PFSK-1 (cell line): Measurements from ENCODE around the gene FBLN5.

Source experiments
- REST ChIP-seq, 2 experiments: IDR thresholded peaks; 2 replicates each; pipeline versions ENCODE4 v1.6.1 to v1.8.0; 2011 to 2012; ENCODE audit warnings: low read depth in 2 of 2, low read length in 2 of 2, control low read depth in 1 of 2, inconsistent platforms in 1 of 2, mild to moderate bottlenecking in 1 of 2, moderate library complexity in 1 of 2; ENCODE audit not compliant: insufficient read depth in 1 of 2
- TAF1 ChIP-seq: IDR thresholded peaks from 2 replicates; pipeline ENCODE4 v1.6.1; 2012; ENCODE audit warnings: low read length, control low read depth, borderline replicate concordance; ENCODE audit not compliant: insufficient read depth

GRCh38 chr14:91926131-91926890, 21.2 kb downstream of the FBLN5 start:
- no peak for TF ChIP-seq REST (IDR thresholded peaks at IDR 0.05; ENCODE audit: insufficient read depth in 1 of 2, low read depth in 2 of 2, low read length in 2 of 2)
- no peak for TF ChIP-seq TAF1
